ENCODE data around the gene DUT.

- TF ChIP-seq EZH2phosphoT487 (IDR thresholded peaks at IDR 0.05; ENCODE audit: insufficient read depth, low read depth) (no peak), EZH2 (IDR thresholded peaks at IDR 0.05; ENCODE audit: insufficient read depth, poor library complexity, severe bottlenecking) (no peak)
Observed at GRCh38 chr15:48306639-48307038, 24.6 kb upstream of the DUT start.
